Tracheal epithelial cell (primary cell): ENCODE measurements around the gene ADGRG3. TPM values are rescaled to one million over a fixed set of nuclear protein-coding genes. Genes with fewer than 3 reads are reported as not detected.

Experiments
- total RNA-seq: library from RNA; depleted of rRNA; stranded (reverse); fragments of >200 nt; gene quantifications from 2 replicates; pipeline ENCODE4 v1.2.1, GENCODE V29; 2014

Gene ADGRG3
- total RNA-seq: under 0.01 TPM in 1 of 2 replicates, not detected in the other

DNA sequence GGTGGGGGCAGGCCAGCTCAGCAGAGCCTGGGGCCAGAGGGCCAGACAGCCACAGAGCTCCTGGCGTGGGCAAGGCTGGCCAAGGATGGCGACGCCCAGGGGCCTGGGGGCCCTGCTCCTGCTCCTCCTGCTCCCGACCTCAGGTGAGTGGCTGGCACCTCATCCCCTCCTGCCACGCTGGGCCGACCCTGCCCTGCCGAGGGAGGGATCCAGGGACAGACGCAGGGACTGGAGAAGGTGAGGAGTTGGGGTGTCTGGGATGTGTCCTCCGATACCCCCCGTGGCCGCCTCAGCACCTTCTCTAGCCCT lies at the start of gene ADGRG3:
Gene ADGRG3 (plus strand): TSS at position 44 of the 309 bp plus-strand sequence. CDS start 42 bp downstream, at position 86.

DNA sequence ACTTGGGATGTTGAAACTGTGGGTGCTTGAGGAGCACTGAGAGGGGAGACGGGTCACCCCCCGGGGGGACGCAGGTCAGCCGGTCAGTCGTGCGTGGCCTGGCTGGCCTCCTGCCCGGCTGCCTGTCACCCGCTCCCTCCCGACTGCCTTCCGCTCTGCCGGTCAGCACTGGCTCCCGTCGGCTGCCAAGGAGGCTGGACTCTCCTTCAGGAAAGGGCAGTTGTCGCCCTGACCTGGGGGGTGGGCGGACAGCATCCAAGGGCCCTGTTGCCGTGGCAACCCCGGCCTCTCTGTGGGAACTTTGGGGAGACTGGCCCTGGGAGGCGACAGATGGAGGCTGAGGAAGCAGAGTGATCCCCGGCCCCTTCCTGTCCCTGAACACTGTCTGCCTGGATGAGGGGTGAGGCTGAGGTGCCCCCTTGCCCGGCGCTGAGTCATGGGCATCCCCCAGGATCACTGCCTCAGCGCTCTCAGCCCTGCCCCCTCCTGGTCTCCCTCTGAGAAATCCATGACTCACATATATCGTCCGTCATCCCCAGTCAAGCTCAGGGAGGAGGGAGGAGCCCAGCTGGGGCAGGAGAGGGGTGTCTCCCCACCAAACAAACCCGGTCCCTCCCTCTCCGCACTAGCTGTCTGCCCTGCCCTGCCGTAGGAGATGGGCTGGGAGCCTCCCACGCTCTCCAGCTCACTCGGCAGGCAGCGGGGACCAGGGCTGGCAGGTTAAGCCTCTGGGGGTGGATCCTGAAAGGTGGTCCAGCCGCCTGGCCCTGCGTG lies 39.9 kb upstream of the ADGRG3 start, which contains the start of gene ADGRG1:
Gene ADGRG1 (plus strand): TSS at position 623 of the 774 bp plus-strand sequence. CDS start 21,658 bp downstream, outside the sequence.

DNA sequence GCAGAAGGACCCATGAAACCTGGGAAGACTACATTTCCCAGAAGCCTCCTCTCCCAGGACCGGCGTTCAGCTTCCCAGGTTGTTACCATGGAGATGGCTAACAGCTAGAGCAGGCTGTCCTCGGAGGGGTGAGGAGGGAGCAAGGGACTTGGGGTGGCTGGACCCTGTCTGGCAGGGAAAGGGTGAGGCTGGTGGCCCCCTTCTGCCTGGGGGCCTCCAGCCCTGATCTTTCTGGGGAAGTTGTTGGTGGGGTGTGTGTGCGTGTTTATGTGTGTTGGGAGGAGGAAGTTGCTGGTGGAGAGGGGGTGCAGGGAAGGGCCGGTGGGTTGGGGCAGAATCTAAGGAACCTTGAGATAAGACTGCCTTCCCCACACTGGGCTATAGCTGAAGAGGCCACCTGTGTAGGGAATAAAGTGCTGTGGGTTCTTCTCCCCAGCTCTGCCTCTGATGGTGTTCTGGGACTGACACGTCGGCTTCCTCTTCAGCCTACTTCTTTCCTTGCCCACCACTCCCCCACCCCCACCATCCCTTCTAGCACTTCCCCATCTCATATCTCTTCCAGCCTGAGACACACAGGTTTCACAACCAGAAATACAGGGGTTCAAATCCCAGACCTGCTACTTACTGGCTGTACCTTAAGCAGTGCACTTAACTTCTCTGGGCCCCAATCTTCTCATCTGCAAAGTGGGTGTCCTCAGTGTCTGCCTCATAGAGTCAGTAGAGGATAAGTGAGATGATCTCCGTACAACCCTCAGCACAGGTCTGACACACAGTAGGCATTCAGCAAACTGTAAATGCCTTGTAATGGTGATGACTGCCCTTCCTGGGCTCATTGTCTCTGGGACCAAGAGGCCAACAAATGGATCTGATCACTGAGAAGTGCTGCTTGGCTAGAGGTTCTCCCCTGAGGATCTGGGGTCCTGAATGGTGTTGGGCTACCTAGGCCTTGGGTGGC lies 26.9 kb downstream of the ADGRG3 start, which contains the start of gene DRC7:
Gene DRC7 (plus strand): TSS at position 82 of the 955 bp plus-strand sequence. CDS start 3,144 bp downstream, outside the sequence.

GRCh38 chr16:57735755-57736418 lies 67.8 kb downstream of the ADGRG3 start, which contains the start of gene KATNB1:
TSS of gene KATNB1 (plus strand) at chr16:57735770. CDS start at chr16:57737244, 1,474 bp downstream.

Other genes starting within 250 kb of the ADGRG3 start
- gene CIAPIN1, start 220.9 kb upstream of the ADGRG3 start, total RNA-seq: 75.2 and 83.9 TPM in 2 replicates
- gene COQ9, start 220.8 kb upstream of the ADGRG3 start, total RNA-seq: 52.8 and 58.4 TPM in 2 replicates
- gene POLR2C, start 205.6 kb upstream of the ADGRG3 start, total RNA-seq: 72.5 and 111 TPM in 2 replicates
- gene DOK4, start 181.8 kb upstream of the ADGRG3 start, total RNA-seq: 19.0 and 32.0 TPM in 2 replicates
- 6.2 and 9.6 TPM in 2 replicates for gene CCDC102A, start 131.7 kb upstream of the ADGRG3 start, total RNA-seq
- gene ADGRG5, start 125.7 kb upstream of the ADGRG3 start, total RNA-seq: not detected in 2 replicates
- 37.4 and 41.1 TPM in 2 replicates for gene ADGRG1, start 39.7 kb upstream of the ADGRG3 start, total RNA-seq
- gene DRC7, start 26.5 kb downstream of the ADGRG3 start, total RNA-seq: not detected in 2 replicates
- gene KATNB1, start 67.5 kb downstream of the ADGRG3 start, total RNA-seq: 22.4 and 30.1 TPM in 2 replicates
- gene KIFC3, start 134.2 kb downstream of the ADGRG3 start, total RNA-seq: 31.1 and 107 TPM in 2 replicates